HG03432 (cell line): Measurements from ENCODE around the gene EEF1G.
"Not testable (repeated sequence)": the region's sequence is repeated elsewhere in the genome, so short reads cannot be mapped to it uniquely, and the experiment has no call there.

Source experiments
- ATAC-seq: cut with Tn5 transposase; IDR thresholded peaks from one replicate; pipeline ENCODE4 v1.9.1; 2021; ENCODE audit warnings: mild to moderate bottlenecking, moderate library complexity; ENCODE audit not compliant: unreplicated experiment

The EEF1G gene

DNA sequence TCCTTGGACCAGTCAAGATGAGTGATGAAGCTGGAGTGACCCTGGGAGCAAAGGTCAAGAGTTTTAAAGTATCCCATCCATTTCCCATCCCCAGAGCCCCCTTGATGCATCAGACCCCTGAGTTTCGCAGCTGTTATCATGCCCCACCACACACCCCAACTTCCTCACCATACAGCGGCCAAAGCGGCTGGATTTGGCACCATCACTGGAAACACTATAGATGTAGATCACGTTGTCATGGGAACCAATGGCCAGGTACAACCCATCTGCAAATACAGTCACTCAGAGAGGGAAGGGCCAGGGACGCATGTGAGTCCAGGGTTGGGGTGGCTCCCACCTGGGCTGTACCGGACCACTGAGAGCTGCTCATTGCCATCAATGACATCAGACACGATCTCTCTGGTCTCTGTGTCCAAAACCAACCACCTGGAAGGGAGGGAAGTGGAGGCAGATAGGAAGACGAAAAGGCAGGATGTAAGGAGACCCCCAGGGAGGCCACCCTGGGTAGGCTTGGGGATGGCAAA, 30.1 kb upstream of the EEF1G start:
- ATAC-seq, result no peak

GRCh38 chr11:62603072-62603408, 29.3 kb upstream of the EEF1G start:
- no peak for ATAC-seq

- ATAC-seq, result no peak
Observed at GRCh38 chr11:62602141-62603071, 28.7 kb upstream of the EEF1G start.

DNA sequence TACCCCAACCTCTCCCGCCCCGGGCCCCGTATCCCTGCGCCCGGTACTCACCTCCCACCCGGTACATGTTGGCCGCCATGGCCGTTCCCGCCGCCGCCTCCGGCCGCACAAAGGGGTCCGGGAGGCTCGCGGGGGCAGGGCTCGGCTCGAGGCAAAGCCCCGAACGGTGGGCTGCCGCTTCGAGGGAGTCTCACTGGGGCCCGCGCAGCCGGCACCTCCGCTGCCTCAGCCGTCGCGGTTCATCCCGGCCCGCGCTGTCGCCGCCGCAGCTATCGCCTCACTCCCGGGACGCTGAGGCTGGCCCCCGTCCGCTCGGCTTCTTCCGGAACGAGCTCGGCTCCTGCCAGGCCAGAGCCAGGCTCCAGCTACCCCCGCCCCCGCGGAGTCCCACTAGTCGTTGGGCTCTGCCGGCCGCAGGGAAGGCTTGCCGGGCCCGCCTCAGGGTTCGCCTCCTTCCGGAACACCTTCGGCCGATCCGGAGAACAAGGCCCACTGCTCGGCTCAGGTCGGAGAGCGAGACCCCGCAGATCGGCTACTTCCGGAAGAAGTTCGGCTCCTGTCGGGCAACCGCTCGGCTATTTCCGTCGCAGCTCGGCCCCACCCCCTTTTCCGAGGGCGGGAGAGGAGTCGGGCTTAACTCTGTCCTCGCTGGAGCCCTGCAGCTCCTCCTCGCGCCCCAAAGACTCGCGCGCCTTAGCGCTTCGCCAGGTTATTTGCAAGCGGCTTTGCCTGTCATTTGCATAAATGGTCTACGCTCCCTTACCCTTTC, 27.9 kb upstream of the EEF1G start, which contains the start of gene MTA2:
Gene MTA2 (minus strand): TSS at position 494 of the 769 bp plus-strand sequence. CDS start 415 bp downstream, at position 79.
- peak; percentile 80 for ATAC-seq

- no peak for ATAC-seq
Observed at GRCh38 chr11:62601122-62601371, 27.4 kb upstream of the EEF1G start.

GRCh38 chr11:62600367-62601121, 26.9 kb upstream of the EEF1G start:
- no peak for ATAC-seq

- no peak for ATAC-seq
Observed at GRCh38 chr11:62599901-62600300, 26.2 kb upstream of the EEF1G start.

DNA sequence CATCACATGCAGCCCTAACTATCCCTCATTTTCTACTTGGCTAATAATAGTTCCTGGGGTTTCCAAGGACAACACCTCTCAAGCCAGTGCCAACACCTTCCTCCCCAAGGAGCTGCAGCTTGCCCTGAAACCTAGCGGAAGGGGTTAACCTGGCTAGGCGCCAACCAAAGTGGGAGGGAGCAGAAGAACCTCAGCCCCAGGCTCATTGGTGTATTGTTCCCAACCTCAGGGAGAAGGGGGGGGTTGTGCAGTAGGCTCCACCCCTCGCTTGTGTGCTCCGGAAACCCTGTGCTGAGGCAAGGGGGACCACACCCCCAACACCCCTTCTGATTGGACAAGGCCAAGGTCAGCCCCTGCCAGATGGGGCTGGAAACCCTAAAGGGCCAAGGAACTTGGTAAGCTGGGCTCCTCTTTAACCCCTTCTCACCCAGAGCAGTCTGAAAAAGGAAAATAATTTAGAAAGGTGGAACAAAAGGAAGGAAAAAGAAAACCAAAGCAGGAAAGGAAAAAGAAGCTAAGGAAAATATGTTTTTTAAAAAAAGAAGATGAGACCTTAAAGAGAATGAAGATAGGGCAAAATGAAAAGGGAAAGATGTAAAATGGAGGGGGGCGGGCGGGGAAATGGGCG, 25.5 kb upstream of the EEF1G start:
- ATAC-seq, result peak; percentile 54

- ATAC-seq, result no peak
Observed at GRCh38 chr11:62595124-62595523, 21.4 kb upstream of the EEF1G start.

DNA sequence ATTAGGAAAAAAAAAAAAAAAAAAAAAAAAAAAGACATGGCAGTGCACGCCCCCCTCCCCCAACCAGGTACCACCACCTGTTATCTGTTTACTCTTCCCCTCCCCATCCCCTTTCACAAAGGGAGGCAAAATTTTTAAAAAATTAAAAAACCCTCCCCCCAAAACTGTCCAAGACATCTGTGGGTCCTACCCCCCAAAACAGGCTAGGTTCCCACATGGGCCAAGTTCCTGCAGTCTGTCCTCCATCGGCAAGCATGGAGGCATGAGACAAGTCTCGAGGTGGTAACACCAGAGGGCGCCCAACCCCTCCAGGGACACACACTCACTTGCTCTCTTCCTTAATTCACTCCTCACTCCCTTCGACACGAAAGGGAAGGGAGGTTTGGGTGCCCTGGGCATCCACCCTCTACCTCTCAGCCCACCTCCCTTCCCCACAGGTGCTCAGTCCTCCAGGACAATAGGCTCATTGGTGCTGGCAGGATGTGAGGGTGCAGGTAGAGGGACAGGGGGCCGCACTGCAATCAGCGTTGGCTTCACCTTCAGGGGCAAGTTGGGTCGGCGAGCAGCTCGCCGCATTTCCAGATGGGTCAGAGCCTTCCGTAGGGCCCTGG, 19.8 kb upstream of the EEF1G start:
- ATAC-seq, result no peak

DNA sequence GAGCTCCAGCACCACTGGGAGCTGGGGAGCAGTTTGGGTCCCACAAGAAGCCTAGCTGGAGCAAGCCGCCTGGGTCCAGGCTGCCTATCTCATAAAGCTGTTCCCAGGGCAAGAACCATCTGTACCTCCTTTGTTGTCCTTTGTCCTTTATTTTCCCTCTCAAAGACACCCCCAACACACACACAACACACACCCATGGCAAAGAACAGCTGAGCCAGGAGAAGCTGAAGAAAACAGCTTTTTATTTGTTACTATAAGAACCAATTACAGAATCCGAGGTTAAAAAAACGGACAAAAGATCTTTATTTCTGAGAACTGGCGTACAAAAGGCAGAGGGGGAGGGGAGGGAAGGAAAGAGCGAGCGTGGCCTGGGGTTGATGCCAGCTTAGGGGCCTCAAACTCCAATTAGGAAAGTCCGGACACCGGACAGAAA, 19.3 kb upstream of the EEF1G start:
- no peak for ATAC-seq

DNA sequence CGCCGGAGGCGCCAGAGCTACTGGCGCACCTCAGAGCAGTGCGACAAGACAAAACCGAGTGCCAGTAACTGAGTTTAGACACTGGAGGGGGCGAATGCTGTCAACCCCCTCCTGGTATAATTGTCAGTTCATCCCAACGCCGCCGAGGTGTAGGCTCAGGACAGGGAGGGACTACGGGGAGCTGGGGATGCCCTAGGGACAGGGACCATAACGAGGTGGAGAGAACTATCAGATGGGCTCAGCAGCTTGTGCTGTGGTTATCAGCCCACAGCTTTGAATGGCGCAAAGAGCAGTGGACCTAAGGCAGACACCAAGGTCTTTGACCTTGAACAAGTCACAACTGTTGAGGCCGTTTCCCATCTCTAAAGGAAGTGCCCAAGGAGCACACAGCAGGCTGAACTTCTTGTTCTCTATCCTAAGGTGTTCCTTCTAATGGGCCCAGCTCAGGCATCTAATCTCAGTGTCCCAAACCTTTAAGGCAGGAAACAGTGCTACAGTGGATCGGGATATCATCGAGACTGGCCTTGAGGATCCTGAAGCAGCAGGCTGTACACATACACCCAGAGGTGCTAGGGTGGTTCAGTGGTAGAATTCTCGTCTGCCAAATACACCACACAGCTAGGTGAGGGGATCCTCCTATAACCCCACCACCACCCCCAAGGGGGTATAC, 18.6 kb upstream of the EEF1G start:
- ATAC-seq, result no peak

DNA sequence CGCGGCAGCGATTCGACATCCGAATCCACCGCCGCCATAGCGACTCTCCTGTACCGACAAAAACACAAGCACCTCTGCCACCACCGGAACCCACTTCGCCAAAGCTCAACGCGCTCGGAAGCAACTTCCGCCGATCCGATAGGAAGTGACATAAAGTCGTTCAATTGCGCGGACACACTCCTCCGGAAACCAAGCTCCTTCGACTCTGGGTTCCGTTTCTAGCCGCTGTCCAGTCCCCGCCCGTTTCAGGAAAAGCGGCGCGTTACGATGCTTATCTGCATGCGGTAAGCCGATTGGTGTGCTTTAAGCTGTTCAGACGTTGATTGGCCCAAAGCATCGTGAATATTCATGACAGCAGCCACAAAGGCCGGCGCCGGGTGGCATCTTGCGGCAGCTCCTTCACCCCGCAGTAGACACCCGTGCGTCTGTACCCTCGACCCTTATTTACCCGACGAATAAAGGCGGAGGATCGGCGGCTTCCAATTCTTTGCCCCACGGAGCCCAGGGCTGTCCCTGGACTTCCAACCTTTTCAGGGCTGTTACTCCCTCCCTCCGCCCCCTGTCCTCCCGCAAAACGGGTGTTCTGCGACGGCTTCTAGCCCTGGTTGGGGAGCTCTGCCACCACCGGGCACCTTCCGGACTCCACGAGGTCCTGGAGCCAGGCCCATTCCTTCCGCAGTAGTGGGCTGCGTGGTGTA, 17.9 kb upstream of the EEF1G start, which contains the start of gene TUT1:
Gene TUT1 (minus strand): TSS at position 76 of the 698 bp plus-strand sequence. CDS start 38 bp downstream, at position 38.
- ATAC-seq, result peak; percentile 82

- no peak for ATAC-seq
Observed at GRCh38 chr11:62588966-62589637, 15.4 kb upstream of the EEF1G start.

- not testable (repeated sequence) for ATAC-seq
Observed at GRCh38 chr11:62585356-62585755, 11.7 kb upstream of the EEF1G start.

- not testable (repeated sequence) for ATAC-seq
Observed at GRCh38 chr11:62581735-62582134, 8.0 kb upstream of the EEF1G start.

DNA sequence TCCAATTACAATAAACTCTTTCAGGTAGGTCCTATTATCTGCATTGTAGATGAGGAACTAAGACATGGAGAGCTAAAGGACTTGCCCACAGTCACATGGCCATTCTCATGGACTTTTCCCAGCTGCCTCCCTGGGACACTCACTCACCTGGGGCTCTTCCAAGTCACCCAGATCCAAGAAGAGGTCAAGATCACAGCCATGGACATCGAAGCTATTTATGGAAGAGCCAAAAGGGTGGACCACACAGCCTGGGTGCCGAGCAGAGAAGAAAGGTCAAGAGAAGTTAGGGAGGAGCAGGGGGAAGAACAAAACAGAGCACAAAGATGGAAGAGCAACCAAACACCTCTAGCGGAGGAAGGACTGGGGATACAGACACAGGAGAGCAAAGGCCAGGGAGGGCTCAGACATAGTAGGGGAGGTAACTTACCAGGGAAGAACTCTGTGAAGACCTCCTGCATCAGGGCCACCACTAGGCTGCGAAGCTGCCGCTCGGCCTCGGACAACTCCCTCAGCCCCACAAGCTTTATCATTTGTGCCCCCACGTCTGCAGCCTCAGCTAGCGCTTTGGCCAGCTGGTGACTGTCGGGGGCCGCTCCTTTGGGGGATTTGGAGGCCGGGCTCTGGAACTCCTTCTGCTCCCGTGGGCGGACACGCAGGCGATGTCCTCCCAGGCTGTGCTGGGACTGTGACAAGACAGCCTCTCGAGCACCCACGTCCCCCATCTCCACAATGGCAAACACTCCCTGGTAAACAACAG, 7.4 kb upstream of the EEF1G start:
- ATAC-seq, result no peak

GRCh38 chr11:62579252-62579651, 5.6 kb upstream of the EEF1G start:
- no peak for ATAC-seq
